ENCODE measurements around the gene ZNF639. TPM values are rescaled to one million over a fixed set of nuclear protein-coding genes. Genes with fewer than 3 reads are reported as not detected.
A peak's percentile ranks its signal among the peaks of the same experiment; 100 is the strongest.

ZNF639 gene
- total RNA-seq, 1 donor from 2014 or later, result 29.8 TPM

DNA sequence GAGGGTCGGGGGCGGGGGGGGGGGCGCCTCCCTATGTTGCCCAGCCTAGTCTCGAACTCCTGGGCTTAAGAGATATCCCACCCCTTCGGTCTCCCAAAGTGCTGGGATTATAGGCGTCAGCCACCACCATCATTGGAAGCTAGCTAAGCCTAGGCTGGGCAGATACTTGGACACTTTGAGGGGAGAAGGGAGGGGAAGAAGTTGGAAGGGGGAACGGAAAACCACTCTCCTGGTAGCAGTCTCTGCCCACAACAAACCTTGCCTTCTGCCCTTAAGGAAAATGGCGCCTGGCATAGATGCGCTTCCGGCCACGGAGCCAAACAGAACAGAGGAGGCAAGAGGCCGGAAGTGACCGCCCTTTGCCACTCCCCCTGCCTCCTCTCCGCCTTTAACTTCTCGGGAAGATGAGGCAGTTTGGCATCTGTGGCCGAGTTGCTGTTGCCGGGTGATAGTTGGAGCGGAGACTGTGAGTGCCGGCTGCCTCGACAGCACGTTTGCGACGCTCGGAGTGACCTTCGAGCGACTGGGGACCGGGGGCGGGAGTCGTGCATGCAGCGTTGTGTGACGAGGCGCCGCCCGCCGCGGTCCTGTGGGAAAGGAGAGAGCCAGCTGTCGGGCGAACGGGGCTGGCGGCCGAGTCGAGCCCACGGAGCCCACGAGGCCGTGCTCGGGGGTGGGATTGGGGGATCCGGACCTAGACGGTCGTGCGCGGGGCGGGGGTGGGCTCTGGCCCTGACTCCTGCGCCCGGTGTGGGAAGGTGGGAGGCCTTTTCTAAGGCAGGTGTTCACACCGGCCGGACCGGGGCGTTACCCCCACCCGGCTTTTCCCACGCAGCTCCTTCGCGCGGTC, 24.7 kb downstream of the ZNF639 start, which contains the start of gene MFN1:
MFN1 (plus strand) TSS at position 365 of the 850 bp plus-strand sequence. CDS start 1,143 bp downstream, outside the sequence.
- peaks cover 10% of the 10 kb centered on the region for H3K4me1 Mint-ChIP-seq (ENCODE audit: unreplicated experiment)
- peaks cover 12% of the 10 kb centered on the region for H3K36me3 Mint-ChIP-seq (ENCODE audit: low read depth, unreplicated experiment)
- peak within 1 kb of the TSS; percentile 98 for H3K4me3 Mint-ChIP-seq (ENCODE audit: unreplicated experiment)
- no peaks in the 10 kb centered on the region for H3K9me3 Mint-ChIP-seq (ENCODE audit: unreplicated experiment)
- peak; percentile 84 for DNase-seq (ENCODE audit: low spot score)
- peak within 1 kb of the TSS; percentile 94 for H3K27ac Mint-ChIP-seq (ENCODE audit: unreplicated experiment)
- TF ChIP-seq, protein P1, sequence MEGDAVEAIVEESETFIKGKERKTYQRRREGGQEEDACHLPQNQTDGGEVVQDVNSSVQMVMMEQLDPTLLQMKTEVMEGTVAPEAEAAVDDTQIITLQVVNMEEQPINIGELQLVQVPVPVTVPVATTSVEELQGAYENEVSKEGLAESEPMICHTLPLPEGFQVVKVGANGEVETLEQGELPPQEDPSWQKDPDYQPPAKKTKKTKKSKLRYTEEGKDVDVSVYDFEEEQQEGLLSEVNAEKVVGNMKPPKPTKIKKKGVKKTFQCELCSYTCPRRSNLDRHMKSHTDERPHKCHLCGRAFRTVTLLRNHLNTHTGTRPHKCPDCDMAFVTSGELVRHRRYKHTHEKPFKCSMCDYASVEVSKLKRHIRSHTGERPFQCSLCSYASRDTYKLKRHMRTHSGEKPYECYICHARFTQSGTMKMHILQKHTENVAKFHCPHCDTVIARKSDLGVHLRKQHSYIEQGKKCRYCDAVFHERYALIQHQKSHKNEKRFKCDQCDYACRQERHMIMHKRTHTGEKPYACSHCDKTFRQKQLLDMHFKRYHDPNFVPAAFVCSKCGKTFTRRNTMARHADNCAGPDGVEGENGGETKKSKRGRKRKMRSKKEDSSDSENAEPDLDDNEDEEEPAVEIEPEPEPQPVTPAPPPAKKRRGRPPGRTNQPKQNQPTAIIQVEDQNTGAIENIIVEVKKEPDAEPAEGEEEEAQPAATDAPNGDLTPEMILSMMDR (IDR thresholded peaks at IDR 0.05; ENCODE audit: unreplicated experiment), result no peak
- H3K27me3 Mint-ChIP-seq (ENCODE audit: unreplicated experiment), result peaks cover 3% of the 10 kb centered on the region

DNA sequence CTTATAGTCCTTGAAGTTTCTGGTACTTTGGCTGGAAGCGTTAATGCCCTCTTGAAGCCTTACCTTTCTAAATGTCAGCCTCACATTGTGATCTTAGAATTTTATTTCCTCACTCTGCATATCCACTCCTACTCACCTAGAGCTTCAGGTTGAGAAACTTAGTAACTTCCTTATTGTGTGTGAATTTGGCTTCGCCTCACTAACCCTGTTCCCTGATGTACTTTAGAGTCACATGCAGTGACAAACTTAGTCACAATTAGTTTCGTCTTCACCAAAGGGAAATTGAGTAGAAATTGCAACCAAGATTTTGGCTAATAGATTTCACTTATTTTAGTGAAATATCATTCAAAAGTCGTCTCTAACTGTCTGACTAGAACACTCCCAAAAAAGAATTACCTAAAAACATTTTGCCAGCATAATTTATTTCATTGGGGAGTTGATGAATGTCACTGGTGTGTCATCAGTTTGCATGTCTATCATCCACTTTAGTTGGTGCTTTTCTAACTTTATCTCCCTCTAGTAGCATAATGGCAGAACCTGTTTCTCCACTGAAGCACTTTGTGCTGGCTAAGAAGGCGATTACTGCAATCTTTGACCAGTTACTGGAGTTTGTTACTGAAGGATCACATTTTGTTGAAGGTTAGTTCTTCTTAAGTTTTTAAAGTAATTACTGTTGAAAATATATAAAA, 25.6 kb downstream of the ZNF639 start:
- no peaks in the 10 kb centered on the region for H3K9me3 Mint-ChIP-seq (ENCODE audit: unreplicated experiment)
- H3K27ac Mint-ChIP-seq (ENCODE audit: unreplicated experiment), result peak overlapping the region; percentile 77
- H3K4me3 Mint-ChIP-seq (ENCODE audit: unreplicated experiment), result peak overlapping the region; percentile 98
- H3K36me3 Mint-ChIP-seq (ENCODE audit: low read depth, unreplicated experiment), result peaks cover 17% of the 10 kb centered on the region
- peaks cover 10% of the 10 kb centered on the region for H3K4me1 Mint-ChIP-seq (ENCODE audit: unreplicated experiment)
- peaks cover 3% of the 10 kb centered on the region for H3K27me3 Mint-ChIP-seq (ENCODE audit: unreplicated experiment)
- TF ChIP-seq, protein P1 (IDR thresholded peaks at IDR 0.05; ENCODE audit: unreplicated experiment), result no peak
- no peak for DNase-seq (ENCODE audit: low spot score)

DNA sequence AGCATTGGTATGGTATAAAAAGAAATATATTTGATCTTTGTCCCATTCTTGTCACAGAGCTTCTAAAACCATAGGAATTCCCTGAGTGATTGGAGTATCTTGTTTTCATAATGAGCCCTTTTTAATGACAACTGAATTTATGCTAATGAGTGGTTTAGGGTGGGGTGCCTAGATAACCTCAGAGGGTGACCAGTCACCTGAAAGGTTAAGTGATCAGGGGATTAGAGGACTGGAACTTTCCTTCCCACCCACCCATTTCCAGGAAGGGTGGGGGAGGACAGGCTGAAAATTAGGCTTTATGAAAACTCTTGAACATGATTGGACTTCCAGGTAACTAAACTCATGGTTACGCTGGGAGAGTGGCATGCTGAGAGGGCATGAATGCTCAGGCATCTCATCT, 33.2 kb downstream of the ZNF639 start:
- Mint-ChIP-seq H3K4me1 (ENCODE audit: unreplicated experiment) (no peaks in the 10 kb centered on the region), H3K27me3 (ENCODE audit: unreplicated experiment) (no peaks in the 10 kb centered on the region), H3K4me3 (ENCODE audit: unreplicated experiment) (peak overlapping the region; percentile 37), H3K27ac (ENCODE audit: unreplicated experiment) (no peak overlapping the region), H3K9me3 (ENCODE audit: unreplicated experiment) (no peaks in the 10 kb centered on the region), H3K36me3 (ENCODE audit: low read depth, unreplicated experiment) (peaks cover 47% of the 10 kb centered on the region)
- DNase-seq (ENCODE audit: low spot score), result no peak
- TF ChIP-seq, protein P1 (IDR thresholded peaks at IDR 0.05; ENCODE audit: unreplicated experiment), result no peak

DNA sequence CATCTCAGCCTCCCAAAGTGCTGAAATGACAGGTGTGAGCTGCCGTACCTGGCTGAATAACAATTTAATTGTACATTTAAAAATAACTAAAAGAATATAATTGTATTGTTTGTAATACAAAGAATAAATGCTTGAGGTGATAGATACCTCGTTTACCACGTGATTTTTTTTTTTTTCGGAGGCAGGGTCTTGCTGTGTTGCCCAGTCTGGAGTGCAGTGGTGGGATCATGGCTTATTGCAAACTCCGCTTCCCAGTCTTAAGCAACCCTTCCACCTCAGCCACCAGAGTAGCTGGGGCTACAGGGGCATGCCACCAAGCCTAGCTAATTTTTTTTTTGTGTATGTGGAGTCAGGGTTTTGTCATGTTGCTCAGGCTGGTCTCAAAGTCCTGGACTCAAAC, 40.5 kb downstream of the ZNF639 start:
- Mint-ChIP-seq H3K36me3 (ENCODE audit: low read depth, unreplicated experiment) (peaks cover 18% of the 10 kb centered on the region), H3K27ac (ENCODE audit: unreplicated experiment) (no peak overlapping the region), H3K4me1 (ENCODE audit: unreplicated experiment) (no peaks in the 10 kb centered on the region), H3K4me3 (ENCODE audit: unreplicated experiment) (no peak overlapping the region), H3K9me3 (ENCODE audit: unreplicated experiment) (no peaks in the 10 kb centered on the region), H3K27me3 (ENCODE audit: unreplicated experiment) (no peaks in the 10 kb centered on the region)
- TF ChIP-seq, protein P1 (IDR thresholded peaks at IDR 0.05; ENCODE audit: unreplicated experiment), result no peak
- no peak for DNase-seq (ENCODE audit: low spot score)

Data from endothelial cell (in vitro differentiated cells).